GM12891 (cell line): ENCODE results near the gene GABRB1.

ENCODE experiments used
- POLR2A ChIP-seq: IDR thresholded peaks from 2 replicates; pipeline ENCODE4 v1.6.1; 2011; ENCODE audit warnings: low read depth, low read length, control low read depth
- POLR2AphosphoS5 ChIP-seq: IDR thresholded peaks from 2 replicates; pipeline ENCODE4 v1.6.1; 2011; ENCODE audit warnings: low read depth, low read length, control low read depth
- TAF1 ChIP-seq: IDR thresholded peaks from 2 replicates; pipeline ENCODE4 v1.6.1; 2011; ENCODE audit warnings: low read depth, low read length, control low read depth

DNA sequence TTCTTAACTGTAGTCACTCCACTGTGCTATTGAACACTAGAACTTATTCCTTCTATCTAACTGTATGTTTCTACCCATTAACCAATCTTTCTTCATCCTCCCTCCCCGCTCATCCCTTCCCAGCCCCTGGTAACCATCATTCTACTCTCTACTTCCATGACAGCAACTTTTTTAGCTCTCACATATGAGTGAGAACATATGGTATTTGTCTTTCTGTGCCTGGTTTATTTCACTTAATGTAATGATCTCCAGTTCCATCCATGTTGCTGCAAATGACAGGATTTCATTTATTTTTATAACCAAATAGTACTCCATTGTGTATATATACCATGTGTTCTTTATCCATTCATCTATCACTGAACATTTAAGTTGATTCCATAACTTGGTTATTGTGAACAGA, 186.5 kb downstream of the GABRB1 start:
- TF ChIP-seq POLR2AphosphoS5 (no peak), TAF1 (no peak), POLR2A (no peak)
